GM19239 (cell line): Measurements from ENCODE around the gene TMEM258.

ENCODE experiments used
- DNase-seq: peaks from one replicate; pipeline ENCODE4 v3.0.0; 2011; ENCODE audit warnings: low spot score; ENCODE audit not compliant: insufficient read length
- FAIRE-seq: peaks from 2 replicates; lab custom pipeline; 2011; peaks lifted over from hg19 to GRCh38; lab: Jason Lieb, UNC

TMEM258 gene

GRCh38 chr11:61777234-61778090 lies 14.9 kb downstream of the TMEM258 start:
- DNase-seq: peak; percentile 64
- FAIRE-seq: no peak

- DNase-seq (peak; percentile 88), FAIRE-seq (peak; percentile 81)
Measured at GRCh38 chr11:61776561-61777075, 15.8 kb downstream of the TMEM258 start.

GRCh38 chr11:61775606-61776554 lies 16.5 kb downstream of the TMEM258 start:
- no peak for FAIRE-seq

GRCh38 chr11:61775106-61775505 lies 17.3 kb downstream of the TMEM258 start:
- no peak for DNase-seq
- FAIRE-seq: no peak

More at GRCh38 chr11:61775606-61776554, 16.5 kb downstream of the TMEM258 start:
- DNase-seq: no peak

- FAIRE-seq (no peak), DNase-seq (no peak)
Measured at GRCh38 chr11:61774411-61774810, 18.0 kb downstream of the TMEM258 start.

- no peak for DNase-seq
- FAIRE-seq: no peak
Measured at GRCh38 chr11:61773809-61774208, 18.6 kb downstream of the TMEM258 start.

- no peak for DNase-seq
- FAIRE-seq: no peak
Measured at GRCh38 chr11:61773356-61773755, 19.0 kb downstream of the TMEM258 start.

GRCh38 chr11:61771985-61772455 lies 20.4 kb downstream of the TMEM258 start:
- no peak for FAIRE-seq
- no peak for DNase-seq

GRCh38 chr11:61771195-61771894 lies 21.1 kb downstream of the TMEM258 start:
- no peak for DNase-seq
- FAIRE-seq: no peak

- no peak for FAIRE-seq
Measured at GRCh38 chr11:61769946-61770683, 22.3 kb downstream of the TMEM258 start.

GRCh38 chr11:61769169-61769920 lies 23.1 kb downstream of the TMEM258 start:
- FAIRE-seq: no peak

More at GRCh38 chr11:61769946-61770683, 22.3 kb downstream of the TMEM258 start:
- DNase-seq: no peak

GRCh38 chr11:61768376-61769076 lies 23.9 kb downstream of the TMEM258 start:
- DNase-seq (no peak), FAIRE-seq (no peak)

More at GRCh38 chr11:61769169-61769920, 23.1 kb downstream of the TMEM258 start:
- no peak for DNase-seq

- no peak for FAIRE-seq
Measured at GRCh38 chr11:61766353-61766841, 26.0 kb downstream of the TMEM258 start.

GRCh38 chr11:61765550-61766253 lies 26.7 kb downstream of the TMEM258 start:
- no peak for FAIRE-seq
- no peak for DNase-seq

More at GRCh38 chr11:61766353-61766841, 26.0 kb downstream of the TMEM258 start:
- no peak for DNase-seq

- FAIRE-seq: no peak
- DNase-seq: no peak
Measured at GRCh38 chr11:61764606-61765260, 27.7 kb downstream of the TMEM258 start.

- DNase-seq (no peak), FAIRE-seq (no peak)
Measured at GRCh38 chr11:61763930-61764605, 28.3 kb downstream of the TMEM258 start.
